Mucosa of rectum (tissue), 2 donors: ENCODE results near the gene C10orf105.

Experiments used
- H3K27ac ChIP-seq, 2 donors: one replicate each; pipeline ENCODE4 v1.7.0; 2013; ENCODE audit warnings: inconsistent platforms in 2 of 2, low read depth in 2 of 2, low read length in 2 of 2
- H3K27me3 ChIP-seq, 2 donors: one replicate each; pipeline ENCODE4 v1.7.0; 2013; ENCODE audit warnings: low read length in 2 of 2; ENCODE audit not compliant: control insufficient read depth in 2 of 2, insufficient read depth in 2 of 2
- H3K36me3 ChIP-seq, 2 donors: one replicate each; pipeline ENCODE4 v1.7.0; 2013; ENCODE audit warnings: low read length in 2 of 2; ENCODE audit not compliant: control insufficient read depth in 2 of 2, insufficient read depth in 2 of 2
- H3K4me1 ChIP-seq, 2 donors: one replicate each; pipeline ENCODE4 v1.7.0; 2013; ENCODE audit warnings: low read length in 2 of 2, mild to moderate bottlenecking in 1 of 2; ENCODE audit not compliant: control insufficient read depth in 2 of 2, insufficient read depth in 2 of 2
- H3K4me3 ChIP-seq, 2 donors: one replicate each; pipeline ENCODE4 v1.7.0; 2013; ENCODE audit warnings: low read length in 2 of 2
- H3K9ac ChIP-seq, 2 donors: one replicate each; pipeline ENCODE4 v1.7.0; 2013; ENCODE audit warnings: low read length in 2 of 2, low read depth in 1 of 2, mild to moderate bottlenecking in 1 of 2
- H3K9me3 ChIP-seq, 2 donors: one replicate each; pipeline ENCODE4 v1.7.0; 2013; ENCODE audit warnings: low read length in 2 of 2; ENCODE audit not compliant: control insufficient read depth in 2 of 2
- donor health status: healthy.
- donor health status: Normal muscosa, but diverticular disease.

C10orf105 gene

GRCh38 chr10:71761105-71761511 is 41.5 kb upstream of the C10orf105 start:
- Histone ChIP-seq H3K36me3 (peaks cover 26 to 37% of the 10 kb centered on the region in 2 donors), H3K4me3 (no peak overlapping the region), H3K9ac (no peak overlapping the region), H3K9me3 (no peaks in the 10 kb centered on the region), H3K4me1 (peaks cover 31 to 34% of the 10 kb centered on the region in 2 donors), H3K27ac (no peak overlapping the region), H3K27me3 (no peaks in the 10 kb centered on the region)

- no peaks in the 10 kb centered on the region for H3K27me3 ChIP-seq
- H3K9me3 ChIP-seq = no peaks in the 10 kb centered on the region
- H3K4me3 ChIP-seq = no peak overlapping the region
- peak overlapping the region; percentile 71 to 73 for H3K27ac ChIP-seq
- peaks cover 33 to 36% of the 10 kb centered on the region in 2 donors for H3K36me3 ChIP-seq
- peak overlapping the region in 1 of 2 donors; percentile 23 for H3K9ac ChIP-seq
- H3K4me1 ChIP-seq = peaks cover 35 to 42% of the 10 kb centered on the region in 2 donors
These were observed 37.9 kb upstream of the C10orf105 start for GRCh38 chr10:71757399-71757922.

- no peak overlapping the region for H3K4me3 ChIP-seq
- H3K9ac ChIP-seq = peak overlapping the region in 1 of 2 donors; percentile 23
- H3K36me3 ChIP-seq = peaks cover 37 to 38% of the 10 kb centered on the region in 2 donors
- no peaks in the 10 kb centered on the region for H3K9me3 ChIP-seq
- peak overlapping the region; percentile 71 to 73 for H3K27ac ChIP-seq
- H3K4me1 ChIP-seq = peaks cover 38 to 44% of the 10 kb centered on the region in 2 donors
- no peaks in the 10 kb centered on the region for H3K27me3 ChIP-seq
These were observed 37.0 kb upstream of the C10orf105 start for GRCh38 chr10:71756311-71757191.

- H3K27me3 ChIP-seq = no peaks in the 10 kb centered on the region
- H3K9me3 ChIP-seq = no peaks in the 10 kb centered on the region
- peaks cover 34 to 36% of the 10 kb centered on the region in 2 donors for H3K4me1 ChIP-seq
- H3K4me3 ChIP-seq = no peak overlapping the region
- H3K36me3 ChIP-seq = peaks cover 32% of the 10 kb centered on the region in 2 donors
- H3K9ac ChIP-seq = peak overlapping the region in 1 of 2 donors; percentile 41
- H3K27ac ChIP-seq = peak overlapping the region; percentile 10 to 40
These were observed 35.8 kb upstream of the C10orf105 start for GRCh38 chr10:71755179-71755879.

GRCh38 chr10:71754562-71754961 is 35.0 kb upstream of the C10orf105 start:
- peak overlapping the region in 1 of 2 donors; percentile 10 for H3K9ac ChIP-seq
- no peaks in the 10 kb centered on the region for H3K27me3 ChIP-seq
- peak overlapping the region; percentile 49 to 75 for H3K27ac ChIP-seq
- no peak overlapping the region for H3K4me3 ChIP-seq
- peaks cover 39 to 41% of the 10 kb centered on the region in 2 donors for H3K4me1 ChIP-seq
- peaks cover 32 to 39% of the 10 kb centered on the region in 2 donors for H3K36me3 ChIP-seq
- no peaks in the 10 kb centered on the region for H3K9me3 ChIP-seq

- Histone ChIP-seq H3K27ac (peak overlapping the region; percentile 49 to 75), H3K4me1 (peaks cover 44 to 46% of the 10 kb centered on the region in 2 donors), H3K27me3 (no peaks in the 10 kb centered on the region), H3K9me3 (no peaks in the 10 kb centered on the region), H3K9ac (peak overlapping the region in 1 of 2 donors; percentile 10), H3K4me3 (no peak overlapping the region), H3K36me3 (peaks cover 29 to 40% of the 10 kb centered on the region in 2 donors)
These were observed 34.5 kb upstream of the C10orf105 start for GRCh38 chr10:71753960-71754505.

GRCh38 chr10:71753091-71753959 is 33.7 kb upstream of the C10orf105 start:
- Histone ChIP-seq H3K9ac (peak overlapping the region; percentile 17 to 35), H3K4me1 (peaks cover 51 to 53% of the 10 kb centered on the region in 2 donors), H3K36me3 (peaks cover 26 to 35% of the 10 kb centered on the region in 2 donors), H3K27me3 (no peaks in the 10 kb centered on the region), H3K27ac (peak overlapping the region; percentile 49 to 75), H3K4me3 (no peak overlapping the region), H3K9me3 (no peaks in the 10 kb centered on the region)

GRCh38 chr10:71752391-71753090 is 33.0 kb upstream of the C10orf105 start:
- H3K36me3 ChIP-seq = peaks cover 21 to 30% of the 10 kb centered on the region in 2 donors
- no peaks in the 10 kb centered on the region for H3K27me3 ChIP-seq
- peak overlapping the region; percentile 38 to 75 for H3K27ac ChIP-seq
- no peak overlapping the region for H3K4me3 ChIP-seq
- H3K9ac ChIP-seq = peak overlapping the region; percentile 17 to 35
- peaks cover 59 to 61% of the 10 kb centered on the region in 2 donors for H3K4me1 ChIP-seq
- no peaks in the 10 kb centered on the region for H3K9me3 ChIP-seq
